ENCODE data around the gene TBPL2. TPM values are rescaled to one million over a fixed set of nuclear protein-coding genes. Genes with fewer than 3 reads are reported as not detected.

Gene TBPL2
- total RNA-seq, 1 experiment from 2014 or later, result not detected

- Histone ChIP-seq H2AFZ (ENCODE audit: low read length) (no peak overlapping the region), H2BK20ac (ENCODE audit: low read depth, low read length, poor library complexity, severe bottlenecking) (no peak overlapping the region), H3K4me2 (ENCODE audit: insufficient read depth, insufficient read length, low read length) (no peak overlapping the region), H3K23me2 (ENCODE audit: insufficient read length, low read depth, low read length, poor library complexity, severe bottlenecking) (no peaks in the 10 kb centered on the region), H3K4me1 (ENCODE audit: insufficient read depth, low read length) (no peaks in the 10 kb centered on the region), H2BK5ac (ENCODE audit: insufficient read length, low read length) (no peak overlapping the region), H4K20me1 (ENCODE audit: control insufficient read depth, insufficient read depth, insufficient read length) (no peaks in the 10 kb centered on the region), H3K9me3 (ENCODE audit: control insufficient read depth, low read depth, low read length) (no peaks in the 10 kb centered on the region), H4K91ac (ENCODE audit: insufficient read length, low read depth, low read length) (no peak overlapping the region), H4K8ac (replicated peaks; ENCODE audit: insufficient read length, low read depth, low read length) (no peak overlapping the region), H2BK120ac (ENCODE audit: low read depth, low read length, poor library complexity, severe bottlenecking) (no peak overlapping the region), H3K18ac (ENCODE audit: insufficient read length, low read depth, low read length) (no peak overlapping the region), H3K27me3 (ENCODE audit: insufficient read depth, low read length) (no peaks in the 10 kb centered on the region), H3K4ac (ENCODE audit: low read depth, low read length) (no peak overlapping the region), H3K9ac (ENCODE audit: extremely low read depth, insufficient read length, low read length) (no peak overlapping the region), H3K56ac (ENCODE audit: insufficient read length, low read depth, low read length) (no peak overlapping the region), H3K79me1 (ENCODE audit: insufficient read depth, low read depth, low read length, poor library complexity, severe bottlenecking) (no peaks in the 10 kb centered on the region), H3K79me2 (ENCODE audit: insufficient read depth, low read length) (no peaks in the 10 kb centered on the region), H2AK5ac (ENCODE audit: insufficient read length, low read length) (no peak overlapping the region), H2BK15ac (ENCODE audit: low read depth, low read length) (no peak overlapping the region), H3K23ac (ENCODE audit: insufficient read length, low read depth, low read length) (no peak overlapping the region), H3T11ph (ENCODE audit: low read length) (no peak overlapping the region), H2BK12ac (ENCODE audit: insufficient read length, low read depth, low read length) (no peak overlapping the region), H3K14ac (ENCODE audit: insufficient read depth, low read length) (no peak overlapping the region), H3K27ac (ENCODE audit: insufficient read length, low read depth, low read length) (no peak overlapping the region), H4K5ac (ENCODE audit: insufficient read length, low read depth, low read length) (no peak overlapping the region)
- H3K27ac Mint-ChIP-seq, result no peak overlapping the region
- no peaks in the 10 kb centered on the region; a peak in 1 of 5 replicates for H3K9me3 Mint-ChIP-seq
- H3K4me3 Mint-ChIP-seq, result no peak overlapping the region
- no peaks in the 10 kb centered on the region for H3K36me3 Mint-ChIP-seq (ENCODE audit: insufficient read depth in 1 of 3, low read depth in 3 of 3)
- peaks cover 5% of the 10 kb centered on the region; the same call in 1 of the 2 replicates for H3K27me3 Mint-ChIP-seq (ENCODE audit: low read depth)
- H3K4me1 Mint-ChIP-seq, result peaks cover 7 to 14% of the 10 kb centered on the region in 2 experiments
- DNase-seq, result no peak
- TF ChIP-seq, protein P1, sequence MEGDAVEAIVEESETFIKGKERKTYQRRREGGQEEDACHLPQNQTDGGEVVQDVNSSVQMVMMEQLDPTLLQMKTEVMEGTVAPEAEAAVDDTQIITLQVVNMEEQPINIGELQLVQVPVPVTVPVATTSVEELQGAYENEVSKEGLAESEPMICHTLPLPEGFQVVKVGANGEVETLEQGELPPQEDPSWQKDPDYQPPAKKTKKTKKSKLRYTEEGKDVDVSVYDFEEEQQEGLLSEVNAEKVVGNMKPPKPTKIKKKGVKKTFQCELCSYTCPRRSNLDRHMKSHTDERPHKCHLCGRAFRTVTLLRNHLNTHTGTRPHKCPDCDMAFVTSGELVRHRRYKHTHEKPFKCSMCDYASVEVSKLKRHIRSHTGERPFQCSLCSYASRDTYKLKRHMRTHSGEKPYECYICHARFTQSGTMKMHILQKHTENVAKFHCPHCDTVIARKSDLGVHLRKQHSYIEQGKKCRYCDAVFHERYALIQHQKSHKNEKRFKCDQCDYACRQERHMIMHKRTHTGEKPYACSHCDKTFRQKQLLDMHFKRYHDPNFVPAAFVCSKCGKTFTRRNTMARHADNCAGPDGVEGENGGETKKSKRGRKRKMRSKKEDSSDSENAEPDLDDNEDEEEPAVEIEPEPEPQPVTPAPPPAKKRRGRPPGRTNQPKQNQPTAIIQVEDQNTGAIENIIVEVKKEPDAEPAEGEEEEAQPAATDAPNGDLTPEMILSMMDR (conservative IDR thresholded peaks at IDR 0.05), result no peak
Measured at GRCh38 chr14:55417955-55418354, 22.5 kb downstream of the TBPL2 start.
